COLO668 (cell line): ENCODE results near the gene MDGA2.

Source experiments
- DNase-seq: peaks from one replicate; lab custom pipeline; 2025; ENCODE audit not compliant: unreplicated experiment; lab: John Stamatoyannopoulos, UW

The MDGA2 gene

DNA sequence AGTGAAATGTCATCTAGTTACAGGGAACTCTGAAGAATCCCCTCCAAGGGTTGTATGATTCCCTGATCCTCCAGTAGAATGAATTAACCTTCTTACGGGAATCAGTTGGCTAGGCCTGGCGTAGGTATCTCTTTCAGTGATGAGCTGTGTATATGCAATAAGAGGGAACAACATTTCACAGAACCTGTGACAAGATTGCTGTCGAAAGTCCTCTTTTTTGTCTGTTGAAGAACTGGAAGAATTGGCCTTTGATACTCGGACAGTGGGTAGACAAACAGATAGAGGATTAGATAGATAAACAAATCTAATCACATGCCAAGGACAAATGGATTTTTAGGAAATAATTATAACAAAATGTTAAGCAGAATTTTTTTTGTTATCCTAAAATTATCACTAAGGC lies 184.6 kb downstream of the MDGA2 start:
- no peak for DNase-seq

DNA sequence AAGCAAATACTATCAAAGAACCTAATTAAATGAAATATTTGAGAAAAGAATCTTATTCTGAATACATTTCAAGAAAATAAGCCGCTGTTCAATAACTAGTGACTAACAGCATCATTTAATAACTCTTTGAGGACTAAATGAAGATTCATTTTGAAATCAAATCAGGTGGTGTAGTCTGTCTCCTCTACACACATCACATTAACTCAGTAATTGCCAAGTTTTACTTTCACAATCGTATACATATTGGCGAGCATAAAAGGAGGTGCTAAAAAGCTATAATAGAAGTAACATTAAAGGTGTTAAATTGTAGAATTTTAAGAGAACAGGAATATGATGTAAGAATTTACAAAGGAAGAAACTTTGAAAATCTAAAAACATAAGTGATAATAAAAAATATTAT lies 185.1 kb downstream of the MDGA2 start:
- no peak for DNase-seq

DNA sequence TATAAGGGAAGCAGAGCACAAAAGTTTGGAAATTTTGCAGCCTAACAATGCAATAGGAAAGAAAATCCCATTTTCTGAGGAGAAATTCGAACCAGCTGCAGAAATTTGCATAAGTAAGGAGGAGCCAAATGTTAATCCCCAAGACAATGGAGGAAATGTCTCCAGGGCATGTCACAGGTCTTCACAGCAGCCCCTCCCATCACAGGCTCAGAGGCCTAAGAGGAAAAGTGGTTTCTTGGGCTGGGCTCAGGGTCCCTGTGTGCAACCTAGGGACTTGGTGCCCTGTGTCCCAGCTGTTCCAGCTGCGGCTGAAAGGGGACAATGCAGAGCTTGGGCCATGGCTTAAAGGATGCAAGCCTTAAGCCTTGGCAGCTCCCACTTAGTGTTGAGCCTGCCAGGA lies 190.0 kb downstream of the MDGA2 start:
- no peak for DNase-seq

DNA sequence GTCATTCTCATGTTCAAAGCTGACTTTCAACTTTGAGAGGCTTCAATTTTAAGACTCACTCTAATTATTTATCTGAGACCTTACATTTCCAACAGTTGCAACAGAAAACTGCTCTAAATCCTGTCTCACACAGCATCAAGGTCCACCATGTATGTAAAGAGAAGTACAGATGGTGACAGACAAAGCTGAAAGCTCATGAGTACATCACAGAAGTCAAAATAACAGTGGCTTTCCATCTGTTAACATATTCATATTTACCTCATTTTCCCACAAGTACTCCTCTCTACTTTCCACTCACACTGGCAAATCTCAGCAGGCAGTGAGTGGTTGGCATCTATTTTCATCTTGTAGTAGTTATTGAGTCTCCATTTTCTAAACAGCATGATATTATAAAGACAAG lies 192.0 kb downstream of the MDGA2 start:
- no peak for DNase-seq

DNA sequence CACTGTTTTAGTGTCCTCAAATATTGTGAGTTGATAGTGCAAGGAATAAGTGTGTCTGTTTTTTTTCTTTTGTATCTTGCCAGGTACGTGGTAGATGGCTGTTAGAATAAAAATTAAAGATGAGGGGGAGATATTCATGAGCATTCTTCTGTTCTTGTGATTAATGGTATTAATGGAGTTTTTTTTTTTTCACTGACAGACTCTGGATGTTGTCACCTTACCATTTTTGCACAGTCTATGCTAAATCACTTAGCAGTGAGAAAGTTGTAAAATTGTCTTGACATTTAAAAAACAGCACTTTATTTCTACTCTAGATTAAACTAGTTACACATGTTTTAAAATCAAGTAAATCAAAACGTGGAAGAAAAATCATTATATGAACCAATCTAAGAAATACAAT lies 204.3 kb downstream of the MDGA2 start:
- DNase-seq: no peak

DNA sequence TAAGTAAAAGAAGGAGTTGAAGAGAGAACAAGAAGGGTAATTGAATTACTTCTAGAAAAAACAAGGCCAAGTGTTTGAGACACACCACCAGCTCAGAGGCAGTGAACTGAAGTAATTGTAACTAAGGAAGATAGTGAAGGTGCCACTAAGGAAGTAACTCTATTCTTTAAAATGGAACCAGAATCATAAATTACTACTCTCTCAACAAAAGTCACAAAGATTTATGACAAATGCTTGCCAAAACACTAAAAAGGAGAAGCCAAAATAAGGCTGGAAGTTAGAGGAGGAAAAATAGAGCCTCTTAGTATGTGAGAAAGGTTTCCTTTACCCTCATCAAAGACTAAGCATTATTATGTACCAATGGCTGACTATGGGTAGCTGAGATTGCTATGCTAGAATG lies 208.5 kb downstream of the MDGA2 start:
- DNase-seq: no peak

DNA sequence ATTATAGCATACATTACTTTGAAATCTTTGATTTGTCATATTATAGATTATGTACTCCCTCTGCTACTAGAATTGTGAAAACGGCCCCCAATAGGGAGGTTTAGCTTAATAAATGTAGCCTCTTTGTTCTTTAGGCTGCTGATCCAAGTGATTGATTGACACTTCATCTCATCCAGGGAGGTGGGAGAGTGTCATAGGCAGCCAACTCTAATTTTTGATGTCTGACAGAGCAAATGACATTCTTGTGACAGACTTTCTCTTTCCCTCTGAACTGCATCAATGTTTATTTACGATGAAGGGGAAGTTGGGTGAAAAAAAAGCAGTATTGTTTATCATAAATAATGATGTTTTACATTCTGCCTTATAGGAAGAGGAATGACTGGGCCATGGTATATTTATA lies 221.4 kb downstream of the MDGA2 start:
- DNase-seq: no peak

DNA sequence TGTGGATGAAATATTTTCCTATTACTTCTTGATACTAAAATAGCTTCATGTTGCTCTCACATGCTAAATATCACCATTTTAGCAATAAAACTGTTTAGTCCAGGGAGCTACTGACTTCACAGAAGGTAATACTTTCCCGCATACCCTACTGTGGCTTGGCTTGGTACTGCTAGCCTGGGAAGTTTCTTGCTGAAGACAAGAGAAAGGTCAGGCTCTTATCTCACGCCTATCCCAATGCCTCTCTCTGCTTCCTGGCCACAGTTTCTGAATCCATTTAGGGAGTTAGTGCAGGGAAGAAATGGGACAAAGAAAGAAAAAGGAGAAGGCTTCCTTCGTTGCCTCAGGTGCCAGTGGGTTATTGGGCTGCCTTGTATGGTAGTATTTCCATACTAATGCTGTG lies 228.3 kb downstream of the MDGA2 start:
- DNase-seq: no peak

DNA sequence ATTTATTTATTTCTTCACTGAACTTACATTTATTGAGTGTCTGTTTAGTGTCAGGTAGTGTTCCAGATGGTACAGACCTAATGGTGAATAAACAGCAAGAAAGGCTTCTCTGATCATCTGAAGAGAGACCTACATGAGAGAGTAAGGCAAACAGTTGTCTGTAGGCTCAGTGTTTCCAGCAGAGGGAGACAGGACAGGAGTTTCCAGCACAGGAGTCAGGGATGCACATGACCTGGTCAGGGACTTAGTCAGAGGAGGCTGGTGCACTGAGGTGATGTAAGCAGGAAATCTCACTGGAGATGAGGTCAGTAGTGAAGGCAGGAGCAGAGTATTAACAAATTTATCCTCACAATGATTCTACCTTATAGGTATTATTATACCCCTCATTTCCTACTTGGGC lies 233.2 kb downstream of the MDGA2 start:
- no peak for DNase-seq

DNA sequence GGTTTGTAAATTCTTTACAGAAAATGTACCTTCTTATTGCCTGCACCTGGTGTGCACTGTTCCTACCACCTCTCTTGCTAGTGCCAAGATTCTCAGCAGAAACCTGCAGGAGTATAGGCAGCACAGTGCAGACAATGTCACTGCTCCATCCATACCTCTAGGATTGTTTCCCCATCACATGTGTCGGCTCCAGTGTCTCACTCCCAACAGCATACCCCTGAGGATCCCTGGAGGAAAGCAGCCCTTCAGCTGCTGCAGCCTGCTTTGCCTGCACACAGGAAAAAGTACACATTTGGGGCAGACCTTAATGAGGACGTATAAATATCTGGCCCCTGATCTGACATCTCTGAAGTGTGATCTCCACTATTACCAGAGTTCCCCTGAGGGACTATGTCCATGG lies 235.5 kb downstream of the MDGA2 start:
- DNase-seq: no peak

DNA sequence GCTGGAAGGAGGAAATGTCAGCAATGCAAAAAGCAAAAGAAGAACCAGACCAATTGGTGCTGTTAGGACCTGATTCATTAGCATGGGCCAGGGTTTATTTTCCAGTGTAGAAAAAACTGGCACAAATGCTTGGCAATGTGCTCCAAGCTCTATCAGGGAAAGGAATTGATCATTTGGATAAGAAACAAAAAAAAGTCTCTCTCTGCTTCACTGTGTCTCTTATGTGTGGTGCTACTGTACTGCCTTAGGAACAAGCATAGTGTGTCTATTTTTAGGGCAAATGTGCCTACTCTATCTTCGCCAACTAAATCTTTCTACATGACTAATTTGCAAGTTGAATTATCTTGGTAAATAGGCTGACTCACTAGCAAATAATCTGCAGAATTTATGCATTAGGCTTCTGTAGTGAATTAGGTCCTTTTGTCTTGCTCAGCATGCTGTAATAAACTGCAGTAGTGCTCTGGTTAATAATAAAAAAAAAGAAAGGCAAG lies 236.7 kb downstream of the MDGA2 start:
- no peak for DNase-seq

DNA sequence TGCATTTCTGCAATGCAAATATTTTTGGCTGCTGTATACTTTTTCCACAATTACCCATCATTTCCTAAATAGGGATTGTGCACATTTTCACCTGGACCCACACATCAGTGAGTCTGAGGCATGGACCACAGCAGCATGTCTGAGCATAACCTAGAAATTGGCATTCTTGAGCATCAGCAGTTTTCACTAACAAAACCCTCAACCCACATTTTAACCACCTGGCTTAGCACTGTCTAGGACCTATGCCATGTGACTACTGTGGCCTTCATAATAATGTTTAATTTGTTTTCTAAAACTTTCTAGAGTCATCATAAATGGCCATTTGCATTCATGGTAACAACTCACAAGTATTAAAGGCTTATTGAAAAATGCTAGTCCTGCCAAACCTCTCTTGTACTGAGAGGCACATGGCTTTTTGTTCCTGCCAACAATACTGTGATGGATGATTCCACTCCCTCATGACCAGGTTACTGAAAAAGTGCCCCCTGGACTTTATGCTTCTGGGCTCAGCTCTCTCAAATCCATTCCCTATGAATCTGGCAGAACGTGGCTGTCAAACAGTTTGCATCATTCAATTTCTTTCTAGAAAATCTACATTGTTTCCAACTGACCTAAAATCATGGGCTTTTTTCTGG lies 240.0 kb downstream of the MDGA2 start:
- no peak for DNase-seq

DNA sequence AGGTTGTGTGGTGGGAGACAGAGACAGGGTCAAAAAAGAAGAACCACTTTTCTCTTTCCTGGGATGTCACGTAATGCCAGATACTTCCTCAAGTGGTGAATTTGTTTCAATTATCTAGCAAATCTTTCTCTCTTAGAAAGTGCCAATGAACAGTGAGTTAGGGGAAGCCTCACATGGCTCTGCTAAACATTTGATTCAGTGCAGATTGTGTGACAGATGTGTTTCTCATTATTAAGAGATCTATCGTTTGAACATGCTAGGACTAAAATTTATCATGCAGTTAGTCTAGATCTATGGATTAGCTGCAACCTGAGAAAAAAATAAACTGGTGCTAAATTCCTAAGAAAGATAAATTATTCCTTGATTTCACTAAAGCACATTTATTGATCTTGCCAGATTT lies 247.8 kb downstream of the MDGA2 start:
- DNase-seq: no peak

DNA sequence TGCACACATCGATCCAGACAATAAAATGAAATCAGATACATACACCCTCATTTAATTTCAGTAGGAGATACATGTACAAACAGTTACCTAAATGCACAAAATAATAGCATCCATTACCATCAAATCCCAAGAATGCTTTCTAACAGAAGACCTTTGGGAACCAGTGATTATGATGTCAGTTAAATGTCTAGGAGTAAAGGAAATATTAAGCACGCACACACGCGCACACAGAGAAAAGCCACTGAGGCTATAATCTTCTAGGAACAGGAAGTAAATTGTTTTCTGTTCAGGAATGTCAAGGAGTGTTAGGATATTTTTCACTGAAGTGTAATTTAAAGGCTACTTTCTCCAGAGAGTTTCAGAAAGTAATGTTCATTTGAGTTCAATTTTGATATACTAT lies 250.1 kb downstream of the MDGA2 start:
- DNase-seq: no peak

DNA sequence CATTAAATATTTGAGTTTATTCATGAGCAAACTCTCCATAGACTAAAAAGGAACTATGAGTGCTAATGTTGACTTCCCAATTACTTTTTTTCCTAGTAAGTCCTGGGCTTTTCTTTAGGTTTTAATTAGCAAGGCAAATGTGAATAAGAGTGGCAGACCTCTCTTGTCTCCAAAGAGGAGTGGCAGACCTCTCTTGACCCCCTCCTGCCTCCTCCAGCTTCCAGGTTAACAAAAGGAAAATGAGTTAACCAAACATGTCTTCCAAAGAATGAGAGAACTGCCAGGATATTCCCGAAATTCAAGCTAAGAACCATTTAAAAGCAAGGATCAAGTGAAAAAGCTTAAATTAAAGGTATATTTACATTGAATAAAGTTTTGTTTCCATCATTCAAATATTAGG lies 253.2 kb downstream of the MDGA2 start:
- no peak for DNase-seq

DNA sequence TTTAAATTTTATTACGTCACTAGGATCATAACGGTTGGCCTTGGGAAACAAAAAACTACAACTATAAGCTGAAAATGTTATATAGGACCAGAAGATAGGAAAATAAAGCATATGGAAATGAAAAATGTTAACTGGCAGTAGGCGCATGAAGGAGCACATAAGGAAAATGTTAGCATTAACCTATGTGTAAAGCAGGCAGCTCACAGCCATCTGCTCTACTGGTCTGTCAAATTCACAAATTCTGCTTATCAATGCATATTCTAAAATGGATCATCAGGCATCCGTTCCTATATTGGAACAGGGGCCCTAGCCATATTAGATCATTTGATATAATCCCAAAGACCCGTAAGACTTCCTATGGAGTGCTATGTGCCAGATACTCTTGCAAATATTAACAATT lies 263.9 kb downstream of the MDGA2 start:
- DNase-seq: no peak

DNA sequence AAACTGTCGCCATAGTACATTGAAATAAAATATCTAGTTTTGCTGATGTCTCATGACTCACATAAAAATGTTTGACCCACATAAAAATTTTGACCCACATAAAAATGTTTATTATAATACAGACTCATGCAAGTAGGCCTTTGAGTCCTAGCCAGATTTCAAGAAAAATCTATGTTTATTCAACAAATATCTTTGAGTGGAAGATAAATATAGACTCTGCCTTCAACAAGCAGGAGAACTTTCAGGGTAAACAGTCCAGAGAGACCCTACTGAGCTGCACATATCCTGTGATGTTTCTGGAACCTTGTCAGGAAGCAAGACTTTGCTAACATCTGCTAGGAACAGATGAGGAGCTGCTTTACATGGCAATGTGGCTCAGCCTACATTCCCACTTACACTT lies 283.1 kb downstream of the MDGA2 start:
- no peak for DNase-seq

DNA sequence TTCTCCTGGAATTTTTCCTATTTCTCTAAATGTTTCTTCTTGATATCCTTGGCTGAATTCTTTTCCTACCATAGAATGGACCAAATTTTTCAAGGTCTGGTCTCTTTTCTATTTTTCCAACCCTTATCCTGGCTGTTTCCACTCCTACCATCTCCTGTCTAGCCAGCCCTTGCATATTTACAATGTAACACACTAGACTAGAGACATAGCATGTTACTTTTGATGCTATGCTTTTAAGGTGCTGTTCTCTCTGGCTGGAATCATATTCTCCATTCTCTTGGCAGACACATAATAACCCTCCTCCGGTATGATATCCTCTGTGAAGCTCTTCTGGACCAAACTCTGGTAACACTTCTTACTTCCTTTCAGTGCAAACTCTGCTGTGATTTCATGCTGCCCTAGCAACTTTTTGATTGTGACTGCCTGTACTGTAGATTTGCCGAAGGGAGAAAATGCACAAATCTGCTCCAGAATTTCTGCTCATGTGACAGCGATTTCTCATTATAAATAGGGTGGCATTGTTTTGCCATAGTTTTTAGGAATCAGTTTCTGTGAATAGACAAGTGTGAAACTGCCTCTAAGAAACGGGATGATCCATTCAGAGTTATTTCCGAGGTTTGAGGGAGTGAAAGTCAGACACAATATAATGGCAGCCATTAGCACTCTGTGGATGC lies 284.4 kb downstream of the MDGA2 start:
- DNase-seq: no peak

DNA sequence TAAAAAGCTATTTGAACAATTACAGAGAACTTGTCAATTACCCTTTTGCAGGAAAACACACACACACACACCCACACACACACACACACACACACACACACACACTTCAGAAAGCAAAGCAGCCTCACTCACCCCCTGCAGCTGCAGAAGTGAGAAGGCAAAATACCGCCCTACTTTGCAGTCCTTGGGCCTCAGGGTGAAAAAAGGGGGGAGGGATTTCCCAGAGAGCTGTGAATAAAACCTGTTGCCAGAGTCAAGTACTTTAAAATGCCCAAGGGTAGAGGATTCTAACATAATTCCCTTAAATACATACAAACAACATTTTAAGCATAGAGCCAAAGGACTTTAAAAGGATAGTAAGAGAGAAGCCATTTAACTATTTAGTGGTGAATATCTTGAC lies 285.9 kb downstream of the MDGA2 start:
- DNase-seq: no peak

DNA sequence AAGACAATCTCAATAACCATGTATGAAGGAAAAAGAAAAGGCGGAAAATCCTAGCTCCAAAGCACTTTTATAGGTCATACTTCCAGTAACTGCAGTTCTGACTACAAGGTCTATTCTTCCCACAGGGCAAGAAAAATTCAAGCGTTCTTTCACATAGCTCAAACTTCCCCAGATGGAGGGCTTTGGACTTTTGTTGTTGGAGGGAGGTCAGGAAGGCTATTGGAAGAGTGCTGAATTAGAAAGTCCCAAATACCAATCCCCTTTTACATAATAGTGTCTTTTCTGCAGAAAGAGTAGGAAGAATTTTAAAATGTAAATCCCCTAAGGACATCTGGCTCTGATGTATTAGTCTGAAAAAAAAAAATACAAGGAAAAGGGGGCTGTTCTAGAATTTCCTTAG lies 309.4 kb downstream of the MDGA2 start:
- DNase-seq: no peak

DNA sequence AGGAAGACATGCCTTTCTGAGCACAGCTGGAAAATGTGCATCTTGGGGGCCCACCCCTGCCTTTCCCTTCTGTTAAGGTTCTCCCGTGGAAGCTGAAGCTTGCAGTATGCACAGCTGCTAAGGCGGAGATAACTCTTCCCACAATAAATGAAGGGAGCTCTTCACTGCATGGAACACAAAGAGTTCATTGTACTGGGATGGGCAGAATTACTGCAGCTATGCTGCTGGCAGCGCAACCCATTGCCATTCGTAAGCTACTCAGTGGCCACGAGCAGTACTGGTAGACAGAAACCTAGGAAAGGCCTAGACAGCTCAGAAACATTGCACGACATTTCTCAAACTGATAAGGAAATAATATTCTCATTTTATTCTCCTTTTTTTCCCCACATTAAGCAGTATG lies 310.2 kb downstream of the MDGA2 start:
- DNase-seq: no peak

DNA sequence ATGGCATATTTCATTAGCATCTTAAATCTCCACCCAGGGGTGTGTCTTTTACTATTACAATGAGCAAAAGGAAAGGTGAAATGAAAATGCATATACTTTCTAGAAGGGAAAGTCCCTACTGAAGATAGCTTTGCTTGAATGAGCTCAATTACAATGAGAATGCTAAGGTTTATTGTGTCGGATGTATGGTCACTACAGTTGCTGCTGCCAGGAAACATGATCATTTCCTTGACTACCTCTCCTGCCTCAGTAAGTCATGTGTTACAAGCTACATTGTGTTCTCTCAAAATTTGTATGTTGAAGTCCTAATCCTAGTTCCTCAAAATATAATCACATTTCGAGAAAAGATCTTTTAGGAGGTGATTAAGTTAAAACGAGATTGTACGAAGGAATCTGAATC lies 322.2 kb downstream of the MDGA2 start:
- no peak for DNase-seq

DNA sequence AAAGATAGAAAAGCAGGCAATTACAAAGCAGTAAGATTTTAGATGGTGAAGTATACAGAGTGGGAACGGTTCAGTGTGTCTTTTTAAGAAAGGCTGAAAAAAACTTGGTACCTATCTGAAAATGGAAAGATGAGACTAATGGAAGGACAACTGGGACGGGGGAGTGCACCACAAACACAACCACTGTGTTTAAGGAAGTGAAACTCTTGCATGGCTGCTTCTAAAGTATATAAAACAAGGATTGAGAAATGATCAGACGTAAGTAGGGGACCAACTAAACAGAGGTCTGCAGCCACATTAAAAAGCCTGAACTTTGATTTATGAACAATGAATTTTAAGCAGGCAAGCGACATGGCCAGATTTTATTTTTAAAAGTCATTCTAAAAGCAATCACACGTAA lies 328.6 kb downstream of the MDGA2 start:
- DNase-seq: no peak
